Heart left ventricle (tissue), 16 donors: Measurements from ENCODE around the gene RNF114. TPM values are rescaled to one million over a fixed set of nuclear protein-coding genes. Genes with fewer than 3 reads are reported as not detected.
A peak's percentile ranks its signal among the peaks of the same experiment; 100 is the strongest.

Experiments used
- ATAC-seq, 4 donors: fragments of 200-7000 bp; cut with Tn5 transposase; one replicate each; pipeline ENCODE4 v1.9.1; 2020 to 2022; ENCODE audit warnings: moderate library complexity in 4 of 4, mild to moderate bottlenecking in 3 of 4, moderate number of reproducible peaks in 1 of 4
- DNase-seq, 5 donors: peaks; one replicate each; pipeline ENCODE4 v3.0.0-alpha.2; 2020
- H3K27ac ChIP-seq, 12 donors: fragments of 200-600 bp; sonication (generic) in 4 of 12; one replicate each; pipeline versions ENCODE4 v1.5.0 to v1.8.0; 2016 to 2022; ENCODE audit warnings: mild to moderate bottlenecking in 2 of 12
- H3K27me3 ChIP-seq, 9 donors: fragments of 200-600 bp; sonication (generic) in 2 of 9; one replicate each; pipeline versions ENCODE4 v1.5.1 to v1.8.0; 2016 to 2022; ENCODE audit warnings: mild to moderate bottlenecking in 3 of 9
- H3K36me3 ChIP-seq, 9 donors: fragments of 200-600 bp; sonication (generic) in 2 of 9; one replicate each; pipeline versions ENCODE4 v1.5.0 to v1.8.0; 2018 to 2022; ENCODE audit warnings: mild to moderate bottlenecking in 2 of 9
- H3K4me1 ChIP-seq, 12 donors: fragments of 200-600 bp; sonication (generic) in 4 of 12; one replicate each; pipeline versions ENCODE4 v1.5.0 to v1.8.0; 2016 to 2022; ENCODE audit warnings: mild to moderate bottlenecking in 3 of 12
- H3K4me3 ChIP-seq, 12 donors: fragments of 200-600 bp; sonication (generic) in 4 of 12; one replicate each; pipeline versions ENCODE4 v1.5.0 to v1.8.0; 2017 to 2022; ENCODE audit warnings: mild to moderate bottlenecking in 9 of 12, moderate library complexity in 4 of 12
- H3K9me3 ChIP-seq, 12 donors: fragments of 200-600 bp; sonication (generic) in 4 of 12; one replicate each; pipeline versions ENCODE4 v1.5.0 to v1.8.0; 2016 to 2022; ENCODE audit warnings: mild to moderate bottlenecking in 1 of 12
- CTCF ChIP-seq, 12 donors: fragments of 200-600 bp; sonication (generic) in 4 of 12; IDR thresholded peaks; one replicate each; pipeline versions ENCODE4 v1.5.0 to v1.8.0; 2018 to 2022; ENCODE audit warnings: antibody characterized with exemption in 12 of 12, mild to moderate bottlenecking in 5 of 12
- POLR2A ChIP-seq, 2 donors: fragments of 450-650 bp; IDR thresholded peaks; one replicate each; pipeline ENCODE4 v1.6.1; 2017; ENCODE audit warnings: antibody characterized with exemption in 2 of 2, mild to moderate bottlenecking in 2 of 2, moderate library complexity in 2 of 2
- WGBS, 4 donors: extraction: QIAGEN DNeasy Blood & Tissue Kit in 2 of 4; methylation state at CpG; one replicate each; pipeline versions ENCODE4 v1.1.5 to v1.1.7; 2013 to 2018; 5-methylcytosine and 5-hydroxymethylcytosine counted together
- intact Hi-C, 10 donors: fragments of 100-400 bp; cut with DNase I; formaldehyde crosslinking; loops; one replicate each; pipeline versions ENCODE4 v1.11.1 to v1.14.2; 2022
- polyA plus RNA-seq, 2 donors: library from polyadenylated mRNA; stranded (reverse); fragments of 200-250 nt; gene quantifications; one replicate each; pipeline ENCODE4 v1.2.3, GENCODE V29; 2013
- total RNA-seq, 9 donors: library from RNA; depleted of rRNA in 2 of 9; stranded (reverse); fragments of >200 nt in 2 of 9; fragmentation: NEBNext Ultra II Directional in 3 of 9; extraction: Animal tissue kit (Norgen Biotek cat#: 25700) in 3 of 9; gene quantifications; one replicate each; pipeline versions ENCODE4 v1.1.0 to v1.2.4, GENCODE V29; 2016 to 2023
- donor health status: ischemic (EF 13 %, LVEDD 7.1; RV severe dilation, severe dysfunction).
- donor health status: healthy with polysubstance abuse.
- donor health status: DM: no; HTN: yes; CAD: no.
- donor health status: DM: no; HTN: no; CAD: no.
- donor health status: ischemic (EF 25% LVEDD 6.9; RV normal size, moderate dysfunction).
- donor health status: ischemic (EF 25% LVEDD 5.7; RV mildly dilated, moderate dysfunction).
- donor health status: healthy.
- donor health status: DM: yes; HTN: yes; CAD: no.
- donor health status: ischemic (EF 35%, LVEDD 5.7; RV mildly dilated, moderate dysfunction).
- donor health status: nonischemic (EF 11% LVEDD 7.7; RV severe dilation, severe dysfunction).
- donor health status: DM: yes; HTN: yes; CAD: no.
- donor health status: PGD.
- donor health status: ischemic (EF 29% LVEDD 5.4; RV normal size, mild dysfunction).
- donor health status: nonischemic (EF 23%, LVEDD 6.1; RV moderate dilation, normal function).

RNF114 gene
- total and polyA plus RNA-seq, 11 donors, result 36.5 to 128 (median 50.0) TPM

- ATAC-seq, result no peak
- WGBS, 4 donors, result 85 to 96% (median 90%) methylated on average over 6 of the region's 6 CpGs
- intact Hi-C loops, result no loop called here
Observed at GRCh38 chr20:49896204-49896603, 40.0 kb upstream of the RNF114 start.

GRCh38 chr20:49899541-49900383 lies 36.4 kb upstream of the RNF114 start:
- DNase-seq (peak in 1 of 5 donors; percentile 10), ATAC-seq (no peak)
- peaks cover 0 to 5% (median 0%) of the 10 kb centered on the region in 12 donors for H3K9me3 ChIP-seq
- no peak overlapping the region for H3K4me3 ChIP-seq
- H3K36me3 ChIP-seq, result peaks cover 0 to 27% (median 15%) of the 10 kb centered on the region in 9 donors
- 66 to 75% (median 73%) methylated on average over 10 of the region's 10 CpGs for WGBS, 4 donors
- no peak overlapping the region for H3K27ac ChIP-seq
- no peaks in the 10 kb centered on the region for H3K27me3 ChIP-seq
- TF ChIP-seq POLR2A (IDR thresholded peaks at IDR 0.05), result no peak
- no peak for TF ChIP-seq CTCF (IDR thresholded peaks at IDR 0.05)
- H3K4me1 ChIP-seq, result peaks cover 0 to 15% (median 0%) of the 10 kb centered on the region in 12 donors
- intact Hi-C loops, result no loop called here

More at GRCh38 chr20:49896204-49896603, 40.0 kb upstream of the RNF114 start:
- no peak for TF ChIP-seq CTCF (IDR thresholded peaks at IDR 0.05)
- TF ChIP-seq POLR2A (IDR thresholded peaks at IDR 0.05), result no peak
- H3K36me3 ChIP-seq, result no peaks in the 10 kb centered on the region
- no peak for DNase-seq
- H3K27me3 ChIP-seq, result no peaks in the 10 kb centered on the region
- H3K9me3 ChIP-seq, result peaks cover 0 to 5% (median 0%) of the 10 kb centered on the region in 12 donors
- no peak overlapping the region for H3K27ac ChIP-seq
- no peak overlapping the region for H3K4me3 ChIP-seq
- peaks cover 0 to 46% (median 23%) of the 10 kb centered on the region in 12 donors for H3K4me1 ChIP-seq

GRCh38 chr20:49901588-49901987 lies 34.6 kb upstream of the RNF114 start:
- no peak overlapping the region for H3K27ac ChIP-seq
- WGBS, 4 donors, result 49 to 76% (median 67%) methylated on average over 3 to 5 of the region's 5 CpGs
- no peak overlapping the region for H3K4me3 ChIP-seq
- H3K36me3 ChIP-seq, result peaks cover 0 to 45% (median 33%) of the 10 kb centered on the region in 9 donors
- intact Hi-C loops, result no loop called here
- ATAC-seq (peak in 1 of 4 donors; percentile 38), DNase-seq (no peak)
- H3K27me3 ChIP-seq, result no peaks in the 10 kb centered on the region
- H3K9me3 ChIP-seq, result peaks cover 0 to 5% (median 0%) of the 10 kb centered on the region in 12 donors
- H3K4me1 ChIP-seq, result peaks cover 0 to 21% (median 0%) of the 10 kb centered on the region in 12 donors
- TF ChIP-seq POLR2A (IDR thresholded peaks at IDR 0.05), result no peak
- TF ChIP-seq CTCF (IDR thresholded peaks at IDR 0.05), result no peak

GRCh38 chr20:49904440-49905214 lies 31.6 kb upstream of the RNF114 start:
- 89 to 94% (median 93%) methylated on average over 17 of the region's 17 CpGs for WGBS, 4 donors
- Histone ChIP-seq H3K27ac (no peak overlapping the region), H3K4me3 (no peak overlapping the region), H3K36me3 (peaks cover 0 to 69% (median 49%) of the 10 kb centered on the region in 9 donors), H3K4me1 (peaks cover 0 to 47% (median 11%) of the 10 kb centered on the region in 12 donors), H3K9me3 (no peaks in the 10 kb centered on the region), H3K27me3 (no peaks in the 10 kb centered on the region)
- DNase-seq (no peak), ATAC-seq (no peak)
- intact Hi-C loops, result no loop called here
- no peak for TF ChIP-seq CTCF (IDR thresholded peaks at IDR 0.05)
- TF ChIP-seq POLR2A (IDR thresholded peaks at IDR 0.05), result no peak
